CD14-positive monocyte (primary cell): ENCODE measurements around the gene PNMA6E. TPM values are rescaled to one million over a fixed set of nuclear protein-coding genes. Genes with fewer than 3 reads are reported as not detected.
A peak's percentile ranks its signal among the peaks of the same experiment; 100 is the strongest.

Source experiments
- DNase-seq, 3 donors: peaks; one replicate each; pipeline ENCODE4 v3.0.0-alpha.2; 2011 to 2022
- H2AFZ ChIP-seq: 2 replicates; pipeline ENCODE4 v1.6.0; 2012; ENCODE audit warnings: mild to moderate bottlenecking, low read depth, low read length, inconsistent platforms; ENCODE audit not compliant: insufficient read depth, poor library complexity, severe bottlenecking
- H3K27ac ChIP-seq, 2 donors: 1 replicate in 1 of 2; 2 replicates in 1 of 2; pipeline ENCODE4 v1.5.1; 2012 to 2013; ENCODE audit warnings: low read length in 2 of 2, control low read depth in 1 of 2, inconsistent platforms in 1 of 2, low read depth in 1 of 2, mild to moderate bottlenecking in 1 of 2
- H3K27me3 ChIP-seq, 2 donors: one replicate each; pipeline versions ENCODE4 v1.6.0 to v1.6.1; 2011 to 2013; ENCODE audit warnings: low read length in 2 of 2; ENCODE audit not compliant: control insufficient read depth in 2 of 2, insufficient read depth in 2 of 2
- H3K36me3 ChIP-seq, 2 donors: replicated peaks in 1 of 2; 1 replicate in 1 of 2; 2 replicates in 1 of 2; pipeline versions ENCODE4 v1.5.1 to v1.6.1; 2012 to 2013; ENCODE audit warnings: low read length in 2 of 2, control low read depth in 1 of 2, inconsistent platforms in 1 of 2, mild to moderate bottlenecking in 1 of 2; ENCODE audit not compliant: insufficient read depth in 2 of 2, control insufficient read depth in 1 of 2
- H3K4me1 ChIP-seq, 2 donors: 1 replicate in 1 of 2; 2 replicates in 1 of 2; pipeline versions ENCODE4 v1.5.1 to v1.6.1; 2012 to 2013; ENCODE audit warnings: low read length in 2 of 2, control low read depth in 1 of 2, inconsistent platforms in 1 of 2, mild to moderate bottlenecking in 1 of 2, moderate library complexity in 1 of 2; ENCODE audit not compliant: insufficient read depth in 2 of 2, control insufficient read depth in 1 of 2
- H3K4me2 ChIP-seq: replicated peaks from 2 replicates; pipeline ENCODE3; 2012; ENCODE audit warnings: low read length, moderate library complexity, mild to moderate bottlenecking; ENCODE audit not compliant: poor library complexity, severe bottlenecking; ENCODE audit errors: extremely low read depth
- H3K4me3 ChIP-seq, 3 experiments: fragments of 200-600 bp in 1 of 3; sonication (generic) in 1 of 3; replicated peaks in 1 of 3; 1 replicate in 2 of 3; 2 replicates in 1 of 3; pipeline ENCODE4 v1.5.1; 2011 to 2013; ENCODE audit warnings: low read length in 3 of 3, mild to moderate bottlenecking in 3 of 3, control low read depth in 2 of 3, low read depth in 2 of 3, inconsistent platforms in 1 of 3, moderate library complexity in 1 of 3
- H3K79me2 ChIP-seq: 2 replicates; pipeline ENCODE4 v1.6.0; 2012; ENCODE audit warnings: mild to moderate bottlenecking, control low read depth, inconsistent platforms, low read length, moderate library complexity; ENCODE audit not compliant: insufficient read depth
- H3K9ac ChIP-seq: 2 replicates; pipeline ENCODE4 v1.6.0; 2017; ENCODE audit warnings: low read length, mild to moderate bottlenecking; ENCODE audit not compliant: insufficient read depth, poor library complexity, severe bottlenecking
- H3K9me3 ChIP-seq, 2 donors: replicated peaks in 1 of 2; 1 replicate in 1 of 2; 2 replicates in 1 of 2; pipeline versions ENCODE4 v1.5.1 to v1.6.1; 2012 to 2013; ENCODE audit warnings: low read length in 2 of 2, control low read depth in 1 of 2; ENCODE audit not compliant: control insufficient read depth in 1 of 2, insufficient read depth in 1 of 2
- H4K20me1 ChIP-seq: 2 replicates; pipeline ENCODE4 v1.6.0; 2012; ENCODE audit warnings: mild to moderate bottlenecking, low read length, control low read depth, moderate library complexity; ENCODE audit not compliant: insufficient read depth
- H3K27ac Mint-ChIP-seq, 7 donors: one replicate each; pipeline ENCODE4 v1.8.0; 2020; ENCODE audit warnings: mild to moderate bottlenecking in 7 of 7, mixed read lengths in 7 of 7, moderate library complexity in 6 of 7, inconsistent platforms in 2 of 7
- H3K27me3 Mint-ChIP-seq, 3 donors: one replicate each; pipeline ENCODE4 v1.8.0; 2021 to 2022; ENCODE audit warnings: low read depth in 3 of 3, mild to moderate bottlenecking in 3 of 3, mixed read lengths in 3 of 3, moderate library complexity in 3 of 3, inconsistent platforms in 1 of 3
- H3K36me3 Mint-ChIP-seq, 2 donors: one replicate each; pipeline ENCODE4 v1.8.0; 2020; ENCODE audit warnings: mixed read lengths in 2 of 2, inconsistent platforms in 1 of 2, mild to moderate bottlenecking in 1 of 2
- H3K4me1 Mint-ChIP-seq: one replicate; pipeline ENCODE4 v1.8.0; 2020; ENCODE audit warnings: mild to moderate bottlenecking, mixed read lengths
- H3K4me3 Mint-ChIP-seq, 2 donors: one replicate each; pipeline ENCODE4 v1.8.0; 2020; ENCODE audit warnings: mild to moderate bottlenecking in 2 of 2, mixed read lengths in 2 of 2, moderate library complexity in 1 of 2
- H3K9me3 Mint-ChIP-seq, 7 donors: one replicate each; pipeline ENCODE4 v1.8.0; 2020 to 2022; ENCODE audit warnings: mixed read lengths in 7 of 7, mild to moderate bottlenecking in 6 of 7, moderate library complexity in 6 of 7, inconsistent platforms in 2 of 7
- WGBS: methylation state at CpG from one replicate; pipeline ENCODE4 v1.1.5; 2013; ENCODE audit warnings: missing lambda C conversion rate; ENCODE audit not compliant: insufficient coverage; 5-methylcytosine and 5-hydroxymethylcytosine counted together
- intact Hi-C, 2 donors: fragments of 100-400 bp; cut with micrococcal nuclease; formaldehyde crosslinking; loops; one replicate each; pipeline versions ENCODE4 v1.15.0 to v1.15.1; 2023
- polyA plus RNA-seq, 3 donors: library from polyadenylated mRNA; depleted of rRNA in 1 of 3; unstranded in 2 of 3; stranded (reverse) in 1 of 3; fragments of 300-500 nt in 2 of 3; fragments of >200 nt in 1 of 3; fragmentation: Illumina TruSeq in 2 of 3; gene quantifications; 1 replicate in 2 of 3; 2 replicates in 1 of 3; pipeline ENCODE4 v1.2.3, GENCODE V29; 2012 to 2021
- TF ChIP-seq, protein P1 (sequence below): fragments of 200-600 bp; IDR thresholded peaks from one replicate; pipeline ENCODE4 v1.8.0; 2022; ENCODE audit warnings: antibody characterized with exemption, mild to moderate bottlenecking

PNMA6E gene
- polyA plus RNA-seq, 3 donors, result not detected

DNA sequence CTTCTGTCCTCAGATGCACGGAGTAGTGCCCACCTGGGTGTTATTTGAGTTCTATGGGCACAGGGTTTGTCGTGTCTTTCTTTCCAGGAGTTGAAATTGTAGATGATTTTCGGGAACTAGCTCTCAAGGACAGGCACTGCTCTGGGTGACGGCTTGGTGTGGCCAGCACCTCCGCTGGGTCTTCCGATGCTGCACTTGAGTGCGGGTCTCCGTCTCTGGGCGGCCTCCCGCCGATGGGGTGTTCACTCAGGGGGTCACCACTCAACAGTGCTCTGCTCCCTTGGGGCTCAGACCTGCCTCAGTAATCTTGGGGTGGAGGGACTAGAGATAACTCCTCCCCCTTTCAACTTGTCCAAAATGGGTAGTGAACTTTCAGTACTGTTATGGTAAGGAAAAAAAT lies 12.6 kb upstream of the PNMA6E start:
- H3K4me3 Mint-ChIP-seq, result peak overlapping the region in 1 of 2 donors; percentile 39
- H3K27ac ChIP-seq, result no peak overlapping the region
- H3K9me3 Mint-ChIP-seq, result no peaks in the 10 kb centered on the region
- peaks cover 0 to 2% of the 10 kb centered on the region in 2 donors for H3K36me3 Mint-ChIP-seq
- H3K27me3 ChIP-seq, result no peaks in the 10 kb centered on the region
- no peak overlapping the region for H3K27ac Mint-ChIP-seq
- WGBS, result 100% methylated on average over 1 of the region's 11 CpGs
- intact Hi-C loops, result no loop called here
- no peak for DNase-seq
- TF ChIP-seq, protein P1, sequence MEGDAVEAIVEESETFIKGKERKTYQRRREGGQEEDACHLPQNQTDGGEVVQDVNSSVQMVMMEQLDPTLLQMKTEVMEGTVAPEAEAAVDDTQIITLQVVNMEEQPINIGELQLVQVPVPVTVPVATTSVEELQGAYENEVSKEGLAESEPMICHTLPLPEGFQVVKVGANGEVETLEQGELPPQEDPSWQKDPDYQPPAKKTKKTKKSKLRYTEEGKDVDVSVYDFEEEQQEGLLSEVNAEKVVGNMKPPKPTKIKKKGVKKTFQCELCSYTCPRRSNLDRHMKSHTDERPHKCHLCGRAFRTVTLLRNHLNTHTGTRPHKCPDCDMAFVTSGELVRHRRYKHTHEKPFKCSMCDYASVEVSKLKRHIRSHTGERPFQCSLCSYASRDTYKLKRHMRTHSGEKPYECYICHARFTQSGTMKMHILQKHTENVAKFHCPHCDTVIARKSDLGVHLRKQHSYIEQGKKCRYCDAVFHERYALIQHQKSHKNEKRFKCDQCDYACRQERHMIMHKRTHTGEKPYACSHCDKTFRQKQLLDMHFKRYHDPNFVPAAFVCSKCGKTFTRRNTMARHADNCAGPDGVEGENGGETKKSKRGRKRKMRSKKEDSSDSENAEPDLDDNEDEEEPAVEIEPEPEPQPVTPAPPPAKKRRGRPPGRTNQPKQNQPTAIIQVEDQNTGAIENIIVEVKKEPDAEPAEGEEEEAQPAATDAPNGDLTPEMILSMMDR, result no peak
- H4K20me1 ChIP-seq, result no peaks in the 10 kb centered on the region
- no peak overlapping the region for H2AFZ ChIP-seq
- no peak overlapping the region for H3K9ac ChIP-seq
- no peak overlapping the region for H3K4me2 ChIP-seq
- peaks cover 1 to 22% (median 8%) of the 10 kb centered on the region in 3 donors for H3K27me3 Mint-ChIP-seq
- peaks cover 6% of the 10 kb centered on the region for H3K79me2 ChIP-seq
- H3K4me1 Mint-ChIP-seq, result peaks cover 55% of the 10 kb centered on the region
- no peaks in the 10 kb centered on the region for H3K36me3 ChIP-seq
- peaks cover 53 to 56% of the 10 kb centered on the region in 2 donors for H3K4me1 ChIP-seq
- H3K9me3 ChIP-seq, result no peaks in the 10 kb centered on the region
- no peak overlapping the region for H3K4me3 ChIP-seq

DNA sequence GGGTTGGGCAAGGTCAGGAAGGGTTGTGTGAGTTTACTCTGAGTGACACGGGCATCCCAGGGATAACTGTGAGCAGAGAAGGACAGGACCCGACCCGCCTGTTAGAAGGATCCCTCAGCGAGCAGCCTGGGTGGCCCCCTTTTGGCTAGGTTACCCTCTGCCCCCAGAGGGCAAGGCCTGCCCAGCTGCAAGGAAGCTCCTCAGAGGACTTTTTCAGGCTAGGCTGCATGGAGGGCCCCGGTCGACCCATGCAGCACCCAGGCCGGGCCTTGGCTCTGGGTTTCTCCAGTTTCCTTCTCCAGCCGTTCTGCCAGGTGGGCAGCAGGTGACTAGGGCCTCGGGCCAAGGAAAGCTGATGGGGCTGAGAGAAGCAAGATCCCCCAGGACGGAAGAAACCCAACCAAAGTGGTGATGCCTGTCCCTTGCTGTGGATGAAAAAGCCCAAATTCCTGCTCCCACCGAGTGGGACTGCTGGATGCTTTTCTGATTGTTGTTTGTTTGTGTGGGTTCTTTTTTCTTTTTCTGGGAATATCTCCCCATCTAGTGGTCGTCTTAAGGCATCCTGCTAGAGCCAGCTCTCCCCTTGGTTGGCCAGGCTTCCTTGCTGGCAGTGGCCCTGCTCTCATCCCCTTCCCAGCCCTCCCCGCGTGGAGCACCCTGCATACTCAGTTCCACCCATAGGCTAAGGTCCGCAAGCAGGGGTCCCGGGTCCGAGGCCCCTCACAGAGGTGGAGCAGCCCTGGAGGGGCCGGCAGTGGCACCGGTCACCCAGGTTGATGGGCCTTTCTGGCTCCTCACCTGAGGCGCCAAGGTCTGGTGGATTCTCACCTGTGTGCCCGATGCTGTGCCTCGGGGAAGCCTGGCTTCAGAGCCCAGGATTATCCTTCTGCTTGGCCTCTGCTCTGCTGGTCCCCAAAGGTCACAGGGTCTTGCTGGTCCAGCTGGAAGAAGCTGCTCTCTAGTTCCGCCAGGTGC lies 11.9 kb upstream of the PNMA6E start:
- Histone ChIP-seq H3K4me3 (peak overlapping the region in 1 of 3 experiments; percentile 73), H3K9ac (no peak overlapping the region), H2AFZ (no peak overlapping the region), H3K27ac (no peak overlapping the region), H3K4me1 (peaks cover 53 to 56% of the 10 kb centered on the region in 2 donors), H3K27me3 (no peaks in the 10 kb centered on the region), H3K36me3 (no peaks in the 10 kb centered on the region), H3K9me3 (no peaks in the 10 kb centered on the region), H3K4me2 (peak overlapping the region; percentile 75), H3K79me2 (peaks cover 6% of the 10 kb centered on the region), H4K20me1 (no peaks in the 10 kb centered on the region)
- peak overlapping the region in 1 of 2 donors; percentile 78 for H3K4me3 Mint-ChIP-seq
- no peak overlapping the region for H3K27ac Mint-ChIP-seq
- H3K36me3 Mint-ChIP-seq, result peaks cover 0 to 2% of the 10 kb centered on the region in 2 donors
- H3K27me3 Mint-ChIP-seq, result peaks cover 1 to 22% (median 8%) of the 10 kb centered on the region in 3 donors
- TF ChIP-seq, protein P1, result no peak
- no peak for DNase-seq
- intact Hi-C loops, result no loop called here
- 89% methylated on average over 7 of the region's 23 CpGs for WGBS
- H3K4me1 Mint-ChIP-seq, result peaks cover 55% of the 10 kb centered on the region
- no peaks in the 10 kb centered on the region for H3K9me3 Mint-ChIP-seq
